CD4-positive, alpha-beta T cell (primary cell): ENCODE measurements around the gene YLPM1. TPM values are rescaled to one million over a fixed set of nuclear protein-coding genes. Genes with fewer than 3 reads are reported as not detected.
A peak's percentile ranks its signal among the peaks of the same experiment; 100 is the strongest.

Experiments
- ATAC-seq: fragments of 200-7000 bp; cut with Tn5 transposase; one replicate; pipeline ENCODE4 v1.10.0; 2022; ENCODE audit warnings: mild to moderate bottlenecking; ENCODE audit not compliant: poor library complexity
- CTCF ChIA-PET: fragments of 350-600 bp; sonication (Branson Sonifier 250); formaldehyde crosslinking; loops from one replicate; lab custom pipeline; 2021; ENCODE audit warnings: antibody characterized with exemption, inconsistent platforms; lab: Charles Lee
- POLR2A ChIA-PET: fragments of 350-600 bp; sonication (Branson Sonifier 250); formaldehyde crosslinking; loops from one replicate; lab custom pipeline; 2021; ENCODE audit warnings: antibody characterized with exemption, inconsistent platforms; lab: Charles Lee
- DNase-seq, 14 experiments: peaks; one replicate each; pipeline ENCODE4 v3.0.0-alpha.2; 2013 to 2020; ENCODE audit warnings: mixed read lengths in 2 of 14
- H3K27ac ChIP-seq, 2 donors: one replicate each; pipeline versions ENCODE4 v1.5.1 to v1.7.0; 2013; ENCODE audit warnings: low read length in 2 of 2, low read depth in 1 of 2, mild to moderate bottlenecking in 1 of 2
- H3K27me3 ChIP-seq, 2 experiments: 1 replicate in 1 of 2; 2 replicates in 1 of 2; pipeline versions ENCODE4 v1.6.1 to v1.7.0; 2013; ENCODE audit warnings: low read length in 2 of 2, control low read depth in 1 of 2, mild to moderate bottlenecking in 1 of 2, moderate library complexity in 1 of 2; ENCODE audit not compliant: insufficient read depth in 2 of 2, control insufficient read depth in 1 of 2
- H3K36me3 ChIP-seq: one replicate; pipeline ENCODE4 v1.6.1; 2013; ENCODE audit warnings: low read length, control low read depth; ENCODE audit not compliant: insufficient read depth
- H3K4me1 ChIP-seq: one replicate; pipeline ENCODE4 v1.6.1; 2013; ENCODE audit warnings: low read length, control low read depth; ENCODE audit not compliant: insufficient read depth
- H3K4me3 ChIP-seq: one replicate; pipeline ENCODE4 v1.5.1; 2013; ENCODE audit warnings: mild to moderate bottlenecking, low read length, moderate library complexity
- H3K9me3 ChIP-seq, 2 experiments: 1 replicate in 1 of 2; 2 replicates in 1 of 2; pipeline versions ENCODE4 v1.6.1 to v1.7.0; 2013; ENCODE audit warnings: low read length in 2 of 2, mild to moderate bottlenecking in 2 of 2, control low read depth in 1 of 2, moderate library complexity in 1 of 2; ENCODE audit not compliant: control insufficient read depth in 1 of 2, insufficient read depth in 1 of 2
- H3K27ac Mint-ChIP-seq: one replicate; pipeline ENCODE4 v1.8.0; 2020; ENCODE audit warnings: mixed read lengths
- H3K27me3 Mint-ChIP-seq: one replicate; pipeline ENCODE4 v1.8.0; 2021; ENCODE audit warnings: mixed read lengths
- H3K36me3 Mint-ChIP-seq: one replicate; pipeline ENCODE4 v1.8.0; 2021; ENCODE audit warnings: low read depth, mixed read lengths
- H3K4me1 Mint-ChIP-seq: one replicate; pipeline ENCODE4 v1.8.0; 2021; ENCODE audit warnings: low read depth, mixed read lengths
- H3K4me3 Mint-ChIP-seq: one replicate; pipeline ENCODE4 v1.8.0; 2020; ENCODE audit warnings: mild to moderate bottlenecking, mixed read lengths
- H3K9me3 Mint-ChIP-seq: one replicate; pipeline ENCODE4 v1.8.0; 2020; ENCODE audit warnings: mixed read lengths
- intact Hi-C, 2 experiments: fragments of 100-400 bp; cut with DNase I in 1 of 2; cut with micrococcal nuclease in 1 of 2; formaldehyde crosslinking; loops; one replicate each; pipeline versions ENCODE4 v1.15.1 to v1.9.0; 2023 to 2025; cut with DNase I, micrococcal nuclease
- total RNA-seq, 174 experiments: library from RNA in 2 of 174; stranded (reverse) in 2 of 174; gene quantifications; one replicate each; pipeline ENCODE4 v1.2.3 and lab custom pipeline; 2021 to 2026
- TF ChIP-seq, protein P1 (sequence below): fragments of 200-600 bp; IDR thresholded peaks from one replicate; pipeline ENCODE4 v1.8.0; 2022; ENCODE audit warnings: antibody characterized with exemption, mild to moderate bottlenecking

Gene YLPM1
- total RNA-seq, 2 experiments from 2014 or later: 87.2 to 88.6 TPM

GRCh38 chr14:74865156-74865555 is 102.0 kb downstream of the YLPM1 start:
- Mint-ChIP-seq H3K9me3 (no peaks in the 10 kb centered on the region), H3K4me1 (peaks cover 31% of the 10 kb centered on the region), H3K4me3 (no peak overlapping the region), H3K27me3 (no peaks in the 10 kb centered on the region), H3K36me3 (no peaks in the 10 kb centered on the region), H3K27ac (no peak overlapping the region)
- ChIA-PET CTCF (no interaction called here), POLR2A (no interaction called here)
- H3K27me3 ChIP-seq: no peaks in the 10 kb centered on the region
- ATAC-seq (no peak), DNase-seq (no peak)
- peaks cover 24% of the 10 kb centered on the region for H3K4me1 ChIP-seq
- no peaks in the 10 kb centered on the region for H3K9me3 ChIP-seq
- intact Hi-C loops: no loop called here
- H3K27ac ChIP-seq: no peak overlapping the region
- no peaks in the 10 kb centered on the region for H3K36me3 ChIP-seq
- no peak overlapping the region for H3K4me3 ChIP-seq
- TF ChIP-seq, protein P1, sequence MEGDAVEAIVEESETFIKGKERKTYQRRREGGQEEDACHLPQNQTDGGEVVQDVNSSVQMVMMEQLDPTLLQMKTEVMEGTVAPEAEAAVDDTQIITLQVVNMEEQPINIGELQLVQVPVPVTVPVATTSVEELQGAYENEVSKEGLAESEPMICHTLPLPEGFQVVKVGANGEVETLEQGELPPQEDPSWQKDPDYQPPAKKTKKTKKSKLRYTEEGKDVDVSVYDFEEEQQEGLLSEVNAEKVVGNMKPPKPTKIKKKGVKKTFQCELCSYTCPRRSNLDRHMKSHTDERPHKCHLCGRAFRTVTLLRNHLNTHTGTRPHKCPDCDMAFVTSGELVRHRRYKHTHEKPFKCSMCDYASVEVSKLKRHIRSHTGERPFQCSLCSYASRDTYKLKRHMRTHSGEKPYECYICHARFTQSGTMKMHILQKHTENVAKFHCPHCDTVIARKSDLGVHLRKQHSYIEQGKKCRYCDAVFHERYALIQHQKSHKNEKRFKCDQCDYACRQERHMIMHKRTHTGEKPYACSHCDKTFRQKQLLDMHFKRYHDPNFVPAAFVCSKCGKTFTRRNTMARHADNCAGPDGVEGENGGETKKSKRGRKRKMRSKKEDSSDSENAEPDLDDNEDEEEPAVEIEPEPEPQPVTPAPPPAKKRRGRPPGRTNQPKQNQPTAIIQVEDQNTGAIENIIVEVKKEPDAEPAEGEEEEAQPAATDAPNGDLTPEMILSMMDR: no peak

DNA sequence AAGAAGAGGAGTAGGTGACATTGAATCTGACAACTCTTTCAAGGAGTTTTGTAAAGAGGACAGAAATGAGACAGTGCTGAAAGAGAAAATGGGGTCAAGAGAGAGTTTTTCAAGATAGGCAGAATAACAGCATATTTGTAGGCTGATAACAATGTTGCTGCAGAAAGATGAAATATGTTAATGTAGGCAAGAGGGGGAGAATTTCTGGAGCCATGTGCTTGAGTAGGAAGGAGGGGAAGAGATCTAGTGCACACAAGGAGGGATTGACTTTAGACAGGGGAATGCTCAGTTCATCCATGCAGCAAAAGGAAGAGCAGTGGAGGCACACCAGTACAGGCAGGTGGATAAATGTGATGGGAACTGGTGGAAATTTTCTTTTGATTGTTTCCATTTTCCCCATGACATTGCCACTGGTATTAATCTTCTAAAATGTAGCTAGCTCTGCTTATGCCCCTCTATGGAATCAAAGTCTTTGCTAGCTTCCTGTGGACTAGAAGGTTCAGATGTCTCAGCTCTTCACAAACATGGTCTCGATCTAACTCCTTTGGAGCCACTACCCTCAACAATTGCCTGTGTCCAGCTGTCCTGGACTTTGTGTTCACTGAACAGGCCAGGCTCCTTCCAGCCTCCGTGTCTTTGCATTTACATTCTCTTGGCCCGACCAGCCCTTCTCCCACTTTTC is 103.7 kb downstream of the YLPM1 start:
- Histone ChIP-seq H3K9me3 (no peaks in the 10 kb centered on the region), H3K27ac (peak overlapping the region in 1 of 2 donors; percentile 9), H3K4me1 (peaks cover 16% of the 10 kb centered on the region), H3K36me3 (no peaks in the 10 kb centered on the region), H3K27me3 (no peaks in the 10 kb centered on the region), H3K4me3 (no peak overlapping the region)
- intact Hi-C loops: loop anchor here in 1 of 2 experiments (2.0 kb wide), 1 partner anchor 16 kb away; no protein-coding TSS in a partner anchor
- Mint-ChIP-seq H3K36me3 (no peaks in the 10 kb centered on the region), H3K27me3 (no peaks in the 10 kb centered on the region), H3K4me1 (peaks cover 25% of the 10 kb centered on the region), H3K4me3 (no peak overlapping the region), H3K9me3 (no peaks in the 10 kb centered on the region), H3K27ac (peak overlapping the region; percentile 28)
- DNase-seq: no peak
- ChIA-PET POLR2A (interaction anchor here (1.5 to 2.9 kb wide), 4 partner anchors 11 to 38 kb away, joined by 4 to 36 read pairs (median 6); partner anchors contain the start of gene DLST), CTCF (interaction anchor here (3.2 kb wide), 1 partner anchor 39 kb away, joined by 16 read pairs; no protein-coding TSS in a partner anchor)
- ATAC-seq: no peak
- TF ChIP-seq, protein P1: no peak

GRCh38 chr14:74867673-74868072 is 104.6 kb downstream of the YLPM1 start:
- peaks cover 25% of the 10 kb centered on the region for H3K4me1 Mint-ChIP-seq

More at GRCh38 chr14:74867673-74868072, 104.6 kb downstream of the YLPM1 start:
- Histone ChIP-seq H3K9me3 (no peaks in the 10 kb centered on the region), H3K4me1 (peaks cover 16% of the 10 kb centered on the region), H3K27me3 (no peaks in the 10 kb centered on the region), H3K36me3 (no peaks in the 10 kb centered on the region), H3K27ac (no peak overlapping the region), H3K4me3 (no peak overlapping the region)
- H3K9me3 Mint-ChIP-seq: no peaks in the 10 kb centered on the region
- DNase-seq (peak in 13 of 14 experiments; percentile 9 to 72 (median 36)), ATAC-seq (peak; percentile 84)
- ChIA-PET POLR2A (interaction anchor here (0.6 to 2.9 kb wide), 8 partner anchors 9 to 37 kb away, joined by 3 to 36 read pairs (median 5); partner anchors contain the start of gene DLST), CTCF (interaction anchor here (0.6 to 3.2 kb wide), 3 partner anchors 34 to 1304 kb away, joined by 3 to 16 read pairs (median 4); no protein-coding TSS in a partner anchor)
- no peaks in the 10 kb centered on the region for H3K27me3 Mint-ChIP-seq
- H3K27ac Mint-ChIP-seq: peak overlapping the region; percentile 28
- TF ChIP-seq, protein P1: no peak
- intact Hi-C loops: loop anchor here in 1 of 2 experiments (2.0 kb wide), 1 partner anchor 15 kb away; no protein-coding TSS in a partner anchor
- peak overlapping the region; percentile 8 for H3K4me3 Mint-ChIP-seq
- H3K36me3 Mint-ChIP-seq: no peaks in the 10 kb centered on the region
